ENCODE data around the gene OVCA2.

Gene OVCA2

DNA sequence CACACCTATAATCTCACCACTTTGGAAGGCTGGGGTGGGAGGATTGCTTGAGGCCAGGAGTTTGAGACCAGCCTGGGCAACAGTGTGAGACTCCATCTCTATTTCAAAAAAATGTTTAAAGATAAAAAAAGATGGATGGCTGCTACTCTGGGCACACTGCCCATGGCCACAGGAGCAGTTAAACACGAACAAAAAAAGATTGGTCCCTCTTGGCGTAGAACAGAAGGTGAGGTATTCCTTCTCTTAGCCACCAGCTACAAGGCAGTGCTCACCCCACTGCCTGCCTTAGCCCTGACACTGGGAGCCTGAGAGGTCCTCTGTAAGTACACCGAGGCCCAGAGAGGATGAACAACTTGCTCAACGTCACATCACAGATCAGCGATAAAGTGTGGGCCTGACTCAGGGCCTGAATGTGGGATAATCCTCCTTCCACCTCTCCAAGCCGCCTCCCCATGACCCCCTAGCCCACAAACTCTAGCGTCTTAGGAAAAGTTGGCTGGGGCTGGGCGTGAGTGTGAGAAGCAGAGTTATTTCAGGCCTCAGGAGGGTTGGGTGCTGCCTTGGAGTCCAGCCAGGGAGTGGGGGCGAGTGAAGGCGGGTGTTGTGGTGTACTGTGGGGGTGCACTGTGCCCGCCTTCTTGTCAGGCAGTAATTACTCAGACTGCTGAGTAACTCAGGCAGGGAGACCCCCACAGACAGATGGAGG is 14.1 kb upstream of the OVCA2 start:
- TF ChIP-seq, protein P1, sequence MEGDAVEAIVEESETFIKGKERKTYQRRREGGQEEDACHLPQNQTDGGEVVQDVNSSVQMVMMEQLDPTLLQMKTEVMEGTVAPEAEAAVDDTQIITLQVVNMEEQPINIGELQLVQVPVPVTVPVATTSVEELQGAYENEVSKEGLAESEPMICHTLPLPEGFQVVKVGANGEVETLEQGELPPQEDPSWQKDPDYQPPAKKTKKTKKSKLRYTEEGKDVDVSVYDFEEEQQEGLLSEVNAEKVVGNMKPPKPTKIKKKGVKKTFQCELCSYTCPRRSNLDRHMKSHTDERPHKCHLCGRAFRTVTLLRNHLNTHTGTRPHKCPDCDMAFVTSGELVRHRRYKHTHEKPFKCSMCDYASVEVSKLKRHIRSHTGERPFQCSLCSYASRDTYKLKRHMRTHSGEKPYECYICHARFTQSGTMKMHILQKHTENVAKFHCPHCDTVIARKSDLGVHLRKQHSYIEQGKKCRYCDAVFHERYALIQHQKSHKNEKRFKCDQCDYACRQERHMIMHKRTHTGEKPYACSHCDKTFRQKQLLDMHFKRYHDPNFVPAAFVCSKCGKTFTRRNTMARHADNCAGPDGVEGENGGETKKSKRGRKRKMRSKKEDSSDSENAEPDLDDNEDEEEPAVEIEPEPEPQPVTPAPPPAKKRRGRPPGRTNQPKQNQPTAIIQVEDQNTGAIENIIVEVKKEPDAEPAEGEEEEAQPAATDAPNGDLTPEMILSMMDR (IDR thresholded peaks at IDR 0.05; ENCODE audit: low read depth, low read length, missing control alignments) = no peak
- in situ Hi-C loops (cut with HindIII; ENCODE audit: low sequenced_read_pairs) = no loop called here
- H3K4me3 ChIP-seq (ENCODE audit: low read depth, low read length) = no peak overlapping the region
- DNase-seq (ENCODE audit: low read depth) = no peak

GRCh38 chr17:2028234-2028614 is 13.6 kb upstream of the OVCA2 start:
- TF ChIP-seq, protein P1 (IDR thresholded peaks at IDR 0.05; ENCODE audit: low read depth, low read length, missing control alignments) = no peak
- DNase-seq (ENCODE audit: low read depth) = no peak
- no peak overlapping the region for H3K4me3 ChIP-seq (ENCODE audit: low read depth, low read length)
- in situ Hi-C loops (cut with HindIII; ENCODE audit: low sequenced_read_pairs) = no loop called here

DNA sequence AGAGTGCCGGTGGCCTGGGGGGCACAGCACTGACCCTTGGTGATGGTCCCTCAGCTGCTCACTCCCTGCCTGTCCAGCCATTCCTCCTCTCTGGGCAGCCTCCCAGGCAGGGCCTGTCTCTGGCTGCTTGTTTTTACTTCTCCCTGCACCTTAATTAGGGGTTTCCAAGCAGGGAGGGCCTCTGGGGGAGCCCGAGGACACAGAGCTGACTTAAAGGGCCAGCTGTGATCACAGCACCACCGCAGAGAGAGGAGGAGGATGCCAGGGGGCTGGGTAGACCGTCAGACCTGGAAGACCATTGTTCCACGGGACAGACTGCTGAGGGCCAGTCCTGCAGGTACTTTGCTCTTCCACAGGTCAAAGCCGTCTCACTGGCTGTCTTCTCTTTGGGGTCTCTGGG is 13.1 kb upstream of the OVCA2 start:
- in situ Hi-C loops (cut with HindIII; ENCODE audit: low sequenced_read_pairs) = no loop called here
- no peak for DNase-seq (ENCODE audit: low read depth)
- TF ChIP-seq, protein P1 (IDR thresholded peaks at IDR 0.05; ENCODE audit: low read depth, low read length, missing control alignments) = no peak
- H3K4me3 ChIP-seq (ENCODE audit: low read depth, low read length) = no peak overlapping the region

DNA sequence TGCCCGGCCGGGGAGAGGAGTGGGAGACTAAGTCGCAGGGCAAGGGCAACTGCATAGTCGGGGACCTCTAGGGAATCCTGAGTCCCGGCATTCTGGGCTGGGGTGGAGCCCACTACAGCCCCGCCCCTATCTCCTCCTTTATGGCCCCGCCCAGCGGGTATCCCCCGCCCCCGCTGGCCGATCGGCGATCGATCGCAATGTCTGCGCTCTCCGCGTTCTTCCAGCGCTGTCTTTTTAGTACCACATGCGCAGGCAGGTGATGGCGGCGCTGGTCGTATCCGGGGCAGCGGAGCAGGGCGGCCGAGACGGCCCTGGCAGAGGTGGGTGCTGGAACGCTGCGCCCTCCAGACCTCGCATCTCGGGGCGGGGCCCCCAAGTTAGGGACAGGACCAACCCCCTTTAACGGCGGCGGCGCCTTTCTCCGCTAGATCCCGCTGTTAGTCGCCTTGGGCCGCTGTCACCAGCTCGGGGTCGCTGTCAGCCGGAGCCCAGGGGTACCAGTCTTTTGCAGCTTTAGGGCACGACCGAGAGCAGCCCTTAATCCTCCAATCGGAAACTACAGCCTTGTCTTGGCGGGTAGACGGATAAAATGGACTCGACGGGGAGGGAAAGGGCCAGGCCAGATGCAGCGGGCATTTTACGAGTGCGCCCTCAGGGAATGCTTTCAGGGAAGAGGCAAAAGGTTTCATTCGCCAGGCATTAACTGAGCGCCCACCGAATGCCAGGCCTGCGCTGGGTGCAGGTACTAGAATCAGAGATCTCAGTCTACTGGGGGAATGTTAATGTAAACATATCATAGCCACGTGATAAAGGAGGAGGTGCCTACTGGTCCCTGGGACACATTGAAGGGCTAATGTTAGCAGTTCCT is 11.7 kb upstream of the OVCA2 start, which contains the start of gene DPH1:
TSS of gene DPH1 (plus strand) at position 243 of the 868 bp plus-strand sequence. CDS start at position 260, 17 bp downstream.
- H3K4me3 ChIP-seq (ENCODE audit: low read depth, low read length) = peak within 1 kb of the TSS; percentile 100
- TF ChIP-seq, protein P1 (IDR thresholded peaks at IDR 0.05; ENCODE audit: low read depth, low read length, missing control alignments) = no peak
- no peak for DNase-seq (ENCODE audit: low read depth)
- in situ Hi-C loops (cut with HindIII; ENCODE audit: low sequenced_read_pairs) = loop anchor here (5.0 kb wide), 2 partner anchors 113 to 168 kb away; no protein-coding TSS in a partner anchor

GRCh38 chr17:2030779-2031163 is 11.1 kb upstream of the OVCA2 start:
- in situ Hi-C loops (cut with HindIII; ENCODE audit: low sequenced_read_pairs) = loop anchor here (5.0 kb wide), 2 partner anchors 113 to 168 kb away; no protein-coding TSS in a partner anchor
- peak overlapping the region; percentile 100 for H3K4me3 ChIP-seq (ENCODE audit: low read depth, low read length)
- TF ChIP-seq, protein P1 (IDR thresholded peaks at IDR 0.05; ENCODE audit: low read depth, low read length, missing control alignments) = peak; percentile 77
- no peak for DNase-seq (ENCODE audit: low read depth)

DNA sequence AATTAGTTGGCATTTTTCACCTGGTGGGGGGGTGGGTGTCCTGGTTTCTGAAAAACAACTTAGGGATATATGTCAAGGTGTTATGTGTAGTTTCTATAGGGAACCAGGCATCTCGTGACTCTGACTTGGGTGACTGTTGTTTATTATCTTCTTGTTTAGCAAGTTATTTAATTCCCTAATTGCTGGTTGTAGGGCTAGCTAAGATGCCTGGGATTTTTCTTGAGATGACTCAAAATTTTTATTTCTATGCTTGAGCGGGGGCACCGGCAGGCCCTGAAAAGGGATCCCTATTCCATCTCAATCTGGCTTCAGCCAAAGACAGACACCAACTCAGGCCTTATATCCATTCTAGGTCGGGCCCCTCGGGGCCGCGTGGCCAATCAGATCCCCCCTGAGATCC is 8.7 kb upstream of the OVCA2 start:
- TF ChIP-seq, protein P1 (IDR thresholded peaks at IDR 0.05; ENCODE audit: low read depth, low read length, missing control alignments) = no peak
- in situ Hi-C loops (cut with HindIII; ENCODE audit: low sequenced_read_pairs) = loop anchor here (5.0 kb wide), 2 partner anchors 116 to 171 kb away; no protein-coding TSS in a partner anchor
- no peak overlapping the region for H3K4me3 ChIP-seq (ENCODE audit: low read depth, low read length)
- DNase-seq (ENCODE audit: low read depth) = no peak
